OCI-LY3 (cell line): ENCODE results near the gene BRINP3.

Experiments
- H2AFZ ChIP-seq: fragments of 200-600, 300-600 bp; shearing (Covaris generic); 2 replicates; pipeline ENCODE4 v1.6.0; 2014; ENCODE audit warnings: antibody characterized with exemption, low read depth, low read length
- H3K27ac ChIP-seq: fragments of 200-600, 300-600 bp; sonication (generic); 2 replicates; pipeline ENCODE4 v1.5.1; 2014; ENCODE audit warnings: mild to moderate bottlenecking, low read length, moderate library complexity, mixed read lengths
- H3K27me3 ChIP-seq: fragments of 200-600, 300-600 bp; sonication (generic); 2 replicates; pipeline ENCODE4 v1.6.1; 2014; ENCODE audit warnings: low read depth, low read length, mixed read lengths
- H3K36me3 ChIP-seq: fragments of 200-600, 300-600 bp; sonication (generic); replicated peaks from 2 replicates; pipeline ENCODE3; 2014; ENCODE audit warnings: low read depth, low read length, mixed read lengths
- H3K4me1 ChIP-seq: fragments of 300-600, 200-600 bp; sonication (generic); 2 replicates; pipeline ENCODE4 v1.6.1; 2014; ENCODE audit warnings: low read length, mixed read lengths
- H3K4me2 ChIP-seq: fragments of 200-600, 300-600 bp; sonication (generic); 2 replicates; pipeline ENCODE4 v1.6.1; 2014; ENCODE audit warnings: low read length, mixed read lengths
- H3K4me3 ChIP-seq: fragments of 300-600, 200-600 bp; sonication (generic); 2 replicates; pipeline ENCODE4 v1.5.1; 2014; ENCODE audit warnings: antibody characterized with exemption, mild to moderate bottlenecking, low read length, moderate library complexity
- H3K79me2 ChIP-seq: fragments of 300-600, 200-600 bp; shearing (Covaris generic); 2 replicates; pipeline ENCODE4 v1.6.1; 2014; ENCODE audit warnings: mild to moderate bottlenecking, low read length, mixed read lengths
- H3K9ac ChIP-seq: fragments of 300-600, 200-600 bp; shearing (Covaris generic); 2 replicates; pipeline ENCODE4 v1.6.0; 2014; ENCODE audit warnings: mild to moderate bottlenecking, low read length, moderate library complexity
- H3K9me3 ChIP-seq: fragments of 200-600, 300-600 bp; shearing (Covaris generic); 2 replicates; pipeline ENCODE4 v1.6.1; 2014; ENCODE audit warnings: low read length, mixed read lengths; ENCODE audit not compliant: insufficient read depth
- H4K20me1 ChIP-seq: fragments of 200-600, 300-600 bp; sonication (generic); 2 replicates; pipeline ENCODE4 v1.6.1; 2016; ENCODE audit warnings: low read length, mixed read lengths; ENCODE audit not compliant: insufficient read depth
- CTCF ChIP-seq: fragments of 200-600, 300-600 bp; sonication (generic); IDR thresholded peaks from 2 replicates; pipeline ENCODE4 v1.5.1; 2014; ENCODE audit warnings: antibody characterized with exemption, low read length, low read depth
- EZH2phosphoT487 ChIP-seq: fragments of 200-600 bp; shearing (Covaris generic); IDR thresholded peaks from 2 replicates; pipeline ENCODE4 v1.6.1; 2018; ENCODE audit warnings: antibody characterized with exemption, mixed run types, low read depth

Gene BRINP3

GRCh38 chr1:190403402-190403801 lies 74.3 kb downstream of the BRINP3 start:
- H3K36me3 ChIP-seq = no peaks in the 10 kb centered on the region
- no peak overlapping the region for H3K27ac ChIP-seq
- no peaks in the 10 kb centered on the region for H3K27me3 ChIP-seq
- H3K9me3 ChIP-seq = no peaks in the 10 kb centered on the region
- no peak overlapping the region for H2AFZ ChIP-seq
- no peak overlapping the region for H3K4me3 ChIP-seq
- no peak overlapping the region for H3K4me2 ChIP-seq
- no peak overlapping the region for H3K9ac ChIP-seq
- H3K4me1 ChIP-seq = no peaks in the 10 kb centered on the region
- TF ChIP-seq CTCF = no peak
- no peaks in the 10 kb centered on the region for H4K20me1 ChIP-seq
- no peaks in the 10 kb centered on the region for H3K79me2 ChIP-seq

GRCh38 chr1:190399233-190399632 lies 78.4 kb downstream of the BRINP3 start:
- H3K4me1 ChIP-seq = no peaks in the 10 kb centered on the region
- TF ChIP-seq EZH2phosphoT487 (no peak), CTCF (no peak)
- H4K20me1 ChIP-seq = no peaks in the 10 kb centered on the region
- no peaks in the 10 kb centered on the region for H3K36me3 ChIP-seq
- no peak overlapping the region for H3K4me3 ChIP-seq
- no peaks in the 10 kb centered on the region for H3K9me3 ChIP-seq
- no peaks in the 10 kb centered on the region for H3K79me2 ChIP-seq
- no peak overlapping the region for H3K4me2 ChIP-seq
- no peak overlapping the region for H3K9ac ChIP-seq
- H2AFZ ChIP-seq = no peak overlapping the region
- H3K27ac ChIP-seq = no peak overlapping the region
- H3K27me3 ChIP-seq = no peaks in the 10 kb centered on the region

DNA sequence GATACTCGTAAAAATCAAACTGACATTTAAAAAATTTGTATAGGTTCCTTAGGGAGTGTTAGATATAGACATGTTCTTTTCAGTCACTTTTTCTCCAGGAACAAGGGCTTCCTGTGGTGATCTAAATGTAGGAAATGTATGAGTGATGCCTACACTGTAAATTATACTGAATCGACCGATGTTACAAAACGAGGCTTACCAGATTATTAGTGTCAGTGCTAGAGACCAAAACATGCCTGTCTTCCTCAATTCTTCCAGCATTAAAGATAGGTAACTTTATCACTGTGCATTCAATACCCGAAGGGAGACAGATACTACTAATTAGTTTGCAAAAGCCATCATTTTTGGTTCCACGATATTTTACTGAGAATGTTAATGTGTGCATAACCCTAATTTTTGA lies 86.1 kb downstream of the BRINP3 start:
- TF ChIP-seq EZH2phosphoT487 (no peak), CTCF (no peak)
- H3K27me3 ChIP-seq = no peaks in the 10 kb centered on the region
- H3K4me3 ChIP-seq = no peak overlapping the region
- no peak overlapping the region for H3K9ac ChIP-seq
- no peak overlapping the region for H2AFZ ChIP-seq
- no peaks in the 10 kb centered on the region for H3K79me2 ChIP-seq
- H4K20me1 ChIP-seq = no peaks in the 10 kb centered on the region
- no peaks in the 10 kb centered on the region for H3K9me3 ChIP-seq
- H3K27ac ChIP-seq = no peak overlapping the region
- no peaks in the 10 kb centered on the region for H3K36me3 ChIP-seq
- H3K4me2 ChIP-seq = no peak overlapping the region
- H3K4me1 ChIP-seq = no peaks in the 10 kb centered on the region

GRCh38 chr1:190377991-190378390 lies 99.7 kb downstream of the BRINP3 start:
- H2AFZ ChIP-seq = no peak overlapping the region
- no peaks in the 10 kb centered on the region for H3K9me3 ChIP-seq
- H3K27ac ChIP-seq = no peak overlapping the region
- H3K9ac ChIP-seq = no peak overlapping the region
- H3K4me2 ChIP-seq = no peak overlapping the region
- H3K79me2 ChIP-seq = no peaks in the 10 kb centered on the region
- no peaks in the 10 kb centered on the region for H3K27me3 ChIP-seq
- H3K4me3 ChIP-seq = no peak overlapping the region
- H4K20me1 ChIP-seq = no peaks in the 10 kb centered on the region
- peaks cover 12% of the 10 kb centered on the region for H3K4me1 ChIP-seq
- H3K36me3 ChIP-seq = no peaks in the 10 kb centered on the region
- TF ChIP-seq EZH2phosphoT487 = no peak
- TF ChIP-seq CTCF = no peak
